ENCODE data around the gene CAMTA1.

DNA sequence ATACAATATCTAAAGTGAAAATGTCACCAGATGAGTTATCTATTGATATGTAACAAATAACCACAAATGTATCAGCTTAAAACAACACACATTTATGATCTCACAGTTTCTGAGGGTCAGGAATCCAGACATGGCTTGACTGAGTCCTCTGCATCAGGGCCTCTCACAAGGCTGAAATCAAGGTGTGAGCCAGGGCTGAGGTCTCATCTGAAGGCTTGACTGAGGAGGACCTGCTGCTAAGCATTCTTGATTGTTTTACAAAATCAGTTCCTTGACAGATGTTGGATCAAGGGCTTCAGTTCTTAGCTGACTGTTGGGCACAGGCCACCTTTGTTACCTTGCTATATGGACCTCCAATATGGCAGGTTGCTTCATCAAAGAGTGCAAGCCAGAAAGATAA lies 483.7 kb downstream of the CAMTA1 start:
- no peak for TF ChIP-seq ZNF155 (tag by site-specific recombination; IDR thresholded peaks at IDR 0.05)
- TF ChIP-seq, protein P1, sequence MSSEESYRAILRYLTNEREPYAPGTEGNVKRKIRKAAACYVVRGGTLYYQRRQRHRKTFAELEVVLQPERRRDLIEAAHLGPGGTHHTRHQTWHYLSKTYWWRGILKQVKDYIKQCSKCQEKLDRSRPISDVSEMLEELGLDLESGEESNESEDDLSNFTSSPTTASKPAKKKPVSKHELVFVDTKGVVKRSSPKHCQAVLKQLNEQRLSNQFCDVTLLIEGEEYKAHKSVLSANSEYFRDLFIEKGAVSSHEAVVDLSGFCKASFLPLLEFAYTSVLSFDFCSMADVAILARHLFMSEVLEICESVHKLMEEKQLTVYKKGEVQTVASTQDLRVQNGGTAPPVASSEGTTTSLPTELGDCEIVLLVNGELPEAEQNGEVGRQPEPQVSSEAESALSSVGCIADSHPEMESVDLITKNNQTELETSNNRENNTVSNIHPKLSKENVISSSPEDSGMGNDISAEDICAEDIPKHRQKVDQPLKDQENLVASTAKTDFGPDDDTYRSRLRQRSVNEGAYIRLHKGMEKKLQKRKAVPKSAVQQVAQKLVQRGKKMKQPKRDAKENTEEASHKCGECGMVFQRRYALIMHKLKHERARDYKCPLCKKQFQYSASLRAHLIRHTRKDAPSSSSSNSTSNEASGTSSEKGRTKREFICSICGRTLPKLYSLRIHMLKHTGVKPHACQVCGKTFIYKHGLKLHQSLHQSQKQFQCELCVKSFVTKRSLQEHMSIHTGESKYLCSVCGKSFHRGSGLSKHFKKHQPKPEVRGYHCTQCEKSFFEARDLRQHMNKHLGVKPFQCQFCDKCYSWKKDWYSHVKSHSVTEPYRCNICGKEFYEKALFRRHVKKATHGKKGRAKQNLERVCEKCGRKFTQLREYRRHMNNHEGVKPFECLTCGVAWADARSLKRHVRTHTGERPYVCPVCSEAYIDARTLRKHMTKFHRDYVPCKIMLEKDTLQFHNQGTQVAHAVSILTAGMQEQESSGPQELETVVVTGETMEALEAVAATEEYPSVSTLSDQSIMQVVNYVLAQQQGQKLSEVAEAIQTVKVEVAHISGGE (tag by site-specific recombination; conservative IDR thresholded peaks at IDR 0.05; ENCODE audit: low read depth), result no peak

Data from HEK293 (cell line).